Activated gamma-delta T cell (primary cell): ENCODE measurements around the gene FNTB.

Source experiments
- DNase-seq: peaks from one replicate; lab custom pipeline; 2025; lab: John Stamatoyannopoulos, UW

The FNTB gene

DNA sequence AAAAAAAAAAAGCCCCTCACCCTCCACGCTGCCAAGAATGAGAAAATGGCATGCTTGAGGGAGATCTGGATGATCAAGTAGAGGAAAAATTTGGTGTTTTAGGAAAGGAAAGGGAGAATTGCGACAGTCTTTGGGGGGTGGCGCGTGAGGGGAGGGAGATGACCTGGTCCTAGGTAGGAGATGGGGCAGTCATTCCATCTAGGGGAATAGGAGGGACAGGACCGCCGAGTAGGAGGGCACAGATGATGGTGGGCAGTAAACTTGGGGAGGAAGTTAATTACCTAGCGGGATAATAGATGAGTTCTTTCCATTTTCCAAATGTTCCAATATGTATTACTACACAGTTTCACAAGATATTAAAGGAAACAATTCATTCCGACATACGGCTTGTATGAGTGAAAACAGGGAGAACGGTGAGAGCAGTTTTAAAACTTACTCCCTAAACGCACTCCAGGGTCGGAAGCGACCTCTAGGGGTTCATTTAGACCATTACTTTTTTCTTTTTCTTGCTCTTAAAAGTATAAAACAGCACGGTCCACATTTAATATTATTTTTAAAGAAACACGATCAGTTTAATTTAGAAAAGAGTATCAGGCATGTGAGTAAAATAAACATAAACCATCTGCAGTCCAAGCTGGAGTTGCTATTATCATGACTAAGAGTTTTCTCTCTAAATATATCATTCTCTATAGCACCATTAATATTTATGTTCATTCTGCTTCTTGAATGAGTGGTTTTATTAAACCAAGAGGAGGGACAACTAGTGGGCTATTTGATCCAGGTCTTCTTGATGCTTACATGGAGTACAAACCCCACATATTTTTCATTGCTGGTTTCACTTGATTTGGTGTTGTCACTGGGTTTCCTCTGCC lies 3.0 kb upstream of the FNTB start:
- DNase-seq = no peak

DNA sequence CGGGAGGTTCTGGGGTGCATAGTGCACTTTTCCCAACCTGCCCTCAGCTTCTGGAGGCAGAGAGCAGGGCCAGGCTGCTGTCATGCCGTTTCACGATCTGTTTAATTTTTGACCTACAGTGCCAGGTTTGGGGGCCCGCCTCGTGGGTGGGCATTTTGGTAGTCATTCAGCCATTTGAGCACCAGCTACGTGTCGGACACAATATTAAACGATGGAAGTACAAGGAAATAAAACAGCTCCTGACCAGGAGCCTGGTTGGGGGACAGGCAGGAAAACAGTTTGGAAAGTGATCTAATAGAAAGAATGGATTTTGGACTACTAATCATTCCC lies 708 bp downstream of the FNTB start:
- no peak for DNase-seq

DNA sequence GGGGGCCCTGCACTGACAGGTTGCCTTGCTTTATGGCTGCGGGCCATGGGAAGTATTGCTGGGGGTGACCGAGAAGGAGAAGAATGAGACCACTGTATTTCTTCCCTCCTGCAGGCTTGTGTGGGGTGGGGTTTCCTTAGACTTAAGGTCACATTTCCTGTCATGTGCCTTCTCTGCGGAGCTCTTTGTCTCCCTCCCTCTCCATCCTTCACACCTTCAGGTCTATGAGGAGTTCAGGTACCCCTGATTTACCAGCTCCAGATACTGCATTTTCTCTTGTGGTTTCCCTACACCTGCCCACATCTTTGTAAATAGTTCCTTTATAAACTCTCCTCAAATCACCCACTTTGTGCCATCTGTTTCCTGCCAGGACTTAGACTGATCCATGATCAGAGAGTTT lies 3.6 kb downstream of the FNTB start:
- no peak for DNase-seq

DNA sequence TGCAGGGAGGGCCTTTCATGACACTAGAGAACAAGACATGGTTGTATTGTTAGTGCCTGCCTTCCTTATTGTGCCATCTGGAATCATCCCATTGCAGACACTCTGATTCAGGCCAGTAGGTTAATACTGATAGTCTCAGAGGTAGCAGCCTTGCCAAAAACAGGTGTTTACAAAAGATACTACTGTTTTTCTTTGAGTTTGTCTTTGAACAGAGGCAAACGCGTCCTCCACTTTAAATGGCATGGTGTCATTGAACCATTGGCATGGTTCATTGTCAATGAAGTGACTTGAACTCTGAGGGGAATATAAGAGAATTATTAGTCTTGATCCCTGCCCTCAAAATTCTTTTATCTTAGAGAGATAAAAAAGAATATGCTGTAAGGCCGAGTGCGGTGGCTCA lies 4.2 kb downstream of the FNTB start:
- DNase-seq = no peak

DNA sequence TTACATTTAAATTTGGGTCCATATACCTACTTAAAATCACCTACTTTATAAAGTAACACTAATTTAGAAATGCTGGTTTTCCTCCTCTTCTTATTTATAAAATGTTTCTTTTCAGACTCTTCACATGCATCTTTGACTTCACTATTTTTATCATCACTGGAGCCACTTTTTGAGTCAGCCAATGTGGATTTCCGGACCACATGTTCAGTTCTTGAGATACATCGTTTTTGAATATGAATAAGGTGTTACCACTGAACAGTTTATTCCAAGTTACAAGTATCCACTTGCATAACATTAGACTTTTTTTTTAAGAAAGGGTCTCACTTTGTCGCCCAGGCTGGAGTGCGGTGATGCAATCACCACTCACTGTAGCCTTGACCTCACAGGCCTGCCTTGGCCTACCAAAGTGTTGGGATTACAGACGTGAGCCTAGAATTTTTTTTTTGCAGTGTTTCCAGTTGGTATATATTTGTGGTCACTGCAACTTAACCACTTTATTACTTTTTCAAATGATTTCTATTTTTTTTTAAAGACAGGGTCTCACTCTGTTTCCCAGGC lies 5.7 kb downstream of the FNTB start:
- no peak for DNase-seq

DNA sequence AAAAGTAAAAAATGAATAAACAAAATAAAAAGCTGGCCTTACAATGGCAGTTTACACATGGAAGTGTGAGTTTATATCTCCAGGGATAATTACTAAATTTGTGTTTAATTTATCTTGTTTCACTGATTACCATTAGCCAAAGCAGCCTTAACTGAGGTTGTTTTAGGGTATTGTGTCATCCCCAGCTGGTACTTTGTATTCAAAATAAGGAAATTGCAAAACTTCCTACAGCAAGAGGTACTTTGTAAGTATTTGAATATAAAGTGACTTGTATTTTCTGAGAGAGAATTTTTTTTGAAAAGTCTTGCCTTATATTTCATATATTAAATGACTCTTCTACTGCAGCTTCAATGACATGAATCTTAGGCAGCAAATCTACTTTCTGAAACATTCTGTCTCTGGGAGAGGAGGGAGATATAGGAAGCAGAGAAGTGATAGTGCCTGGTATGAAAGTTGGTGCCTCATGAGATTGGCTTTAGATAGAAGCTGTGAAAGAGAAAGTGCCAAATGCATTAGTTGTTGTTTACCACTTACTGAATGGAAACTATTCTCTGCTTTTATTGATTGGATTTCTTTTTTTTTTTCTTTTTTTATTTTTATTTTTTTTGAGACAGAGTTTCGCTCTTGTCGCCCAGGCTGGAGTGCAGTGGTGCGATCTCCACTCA lies 6.7 kb downstream of the FNTB start:
- no peak for DNase-seq

DNA sequence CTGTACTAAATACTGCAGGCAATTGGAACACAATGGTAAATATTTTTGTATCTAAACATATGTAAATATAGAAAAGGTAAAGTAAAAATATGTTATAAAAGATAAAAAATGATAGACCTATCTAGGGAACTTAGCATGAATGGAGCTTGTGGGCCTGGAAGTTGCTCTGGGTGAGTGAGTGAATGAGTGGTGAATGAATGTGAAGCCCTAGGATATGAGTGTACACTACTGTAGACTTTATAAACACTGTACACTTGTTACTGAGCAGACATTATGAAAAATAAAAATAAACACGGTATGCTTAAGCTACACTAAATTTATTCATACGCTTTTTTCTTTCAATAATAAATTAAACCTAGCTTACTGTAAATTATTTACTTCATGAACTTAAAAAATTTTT lies 7.8 kb downstream of the FNTB start:
- DNase-seq = no peak

DNA sequence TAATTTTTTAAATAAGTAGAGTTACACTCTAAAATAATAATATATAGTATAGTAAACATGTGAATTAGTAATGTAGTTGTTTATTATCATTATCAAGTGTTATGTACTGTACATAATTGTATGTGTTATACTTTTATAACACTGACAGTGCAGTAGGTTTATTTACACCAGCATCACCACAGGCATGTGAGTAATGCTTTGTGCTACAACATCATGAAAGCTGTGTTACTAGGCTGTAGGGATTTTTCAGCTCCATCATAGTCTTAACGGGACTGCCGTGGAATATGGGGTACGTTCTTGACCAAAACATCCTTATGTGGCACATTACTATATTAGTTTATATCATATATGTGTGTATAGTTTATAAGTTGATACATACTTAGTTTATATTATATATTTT lies 8.6 kb downstream of the FNTB start:
- DNase-seq = no peak

DNA sequence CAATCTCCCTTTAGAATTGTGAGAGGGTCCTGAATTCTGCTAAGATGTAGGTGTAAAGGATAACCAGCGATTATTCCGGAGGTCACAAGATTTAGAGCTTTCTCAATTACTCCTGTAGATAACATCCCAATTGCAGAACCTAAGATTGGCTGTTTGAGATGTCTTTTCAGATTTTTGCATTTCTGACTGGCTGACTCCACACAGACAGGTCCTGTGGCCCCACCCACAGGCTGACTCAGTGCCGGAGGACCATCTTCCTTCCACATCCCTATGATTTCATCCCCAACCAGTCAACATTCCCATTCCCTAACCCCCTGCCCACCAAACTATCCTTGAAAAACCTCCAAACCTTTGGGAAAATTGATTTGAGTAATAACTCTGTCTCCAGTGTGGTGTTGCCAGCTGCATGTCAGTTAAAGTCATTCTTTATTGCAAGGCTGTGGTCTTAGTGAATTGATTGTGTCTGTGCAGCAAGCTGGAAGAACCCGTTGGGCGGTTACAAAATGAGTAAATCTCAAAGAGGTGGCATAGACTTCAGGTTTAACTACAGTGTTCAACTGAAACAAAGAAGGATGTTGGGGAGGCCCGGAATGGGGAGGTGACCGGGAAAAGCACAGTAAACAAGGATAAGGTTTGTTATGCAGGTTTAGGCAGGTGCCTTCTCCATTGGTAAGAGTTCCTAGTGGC lies 10.6 kb downstream of the FNTB start:
- no peak for DNase-seq

DNA sequence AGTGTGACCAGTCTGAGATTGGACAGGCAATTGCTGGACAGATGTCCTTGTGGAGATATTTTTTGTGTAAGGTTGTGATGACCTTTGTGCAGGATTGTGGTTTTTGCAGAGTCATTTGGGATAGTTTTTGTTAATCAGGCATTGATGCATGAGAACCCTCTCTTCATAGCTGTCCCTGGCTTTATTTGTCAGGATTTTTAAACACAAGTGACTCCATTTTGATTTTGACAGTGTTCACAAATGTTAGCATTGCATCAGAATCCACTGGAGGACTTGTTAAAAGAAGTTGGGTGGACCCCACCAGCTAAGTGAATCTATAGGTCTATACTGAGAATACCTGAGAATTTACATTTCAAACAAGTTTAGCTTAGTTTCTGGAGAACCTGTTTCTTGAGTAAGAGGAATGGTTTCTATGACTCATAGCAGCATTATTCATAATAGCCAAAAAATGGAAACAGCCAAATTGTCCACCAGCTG lies 11.8 kb downstream of the FNTB start:
- DNase-seq = no peak

DNA sequence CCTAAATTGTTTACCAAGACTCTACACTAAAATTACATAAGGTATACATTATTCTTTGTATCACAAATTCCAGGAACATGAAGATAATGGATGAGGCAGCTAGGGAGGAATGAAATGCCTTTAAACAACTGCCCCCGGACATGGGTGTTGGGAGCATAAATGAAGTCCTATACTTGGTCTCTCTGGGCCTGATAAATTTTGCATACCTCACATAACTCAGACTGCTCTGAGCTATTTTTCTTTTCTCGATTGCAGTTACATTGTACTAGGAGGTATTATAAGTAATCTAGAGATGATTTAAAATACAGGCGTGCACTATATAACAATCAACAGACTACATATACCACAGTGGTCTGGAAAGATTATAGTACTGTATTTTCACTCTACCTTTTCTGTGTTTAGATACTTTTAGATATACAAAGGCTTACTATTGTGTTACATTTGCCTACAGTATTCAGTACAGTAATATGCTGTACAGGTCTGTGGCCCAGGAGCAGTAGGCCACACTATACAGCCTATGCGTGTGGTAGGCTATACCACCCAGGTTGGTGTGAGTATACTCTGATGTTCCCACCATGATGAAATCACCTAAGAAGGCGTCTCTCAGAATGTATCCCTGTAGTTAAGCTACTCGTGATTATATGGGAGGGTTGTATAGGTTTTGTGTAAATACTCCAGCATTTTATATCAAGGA lies 14.3 kb downstream of the FNTB start:
- no peak for DNase-seq

DNA sequence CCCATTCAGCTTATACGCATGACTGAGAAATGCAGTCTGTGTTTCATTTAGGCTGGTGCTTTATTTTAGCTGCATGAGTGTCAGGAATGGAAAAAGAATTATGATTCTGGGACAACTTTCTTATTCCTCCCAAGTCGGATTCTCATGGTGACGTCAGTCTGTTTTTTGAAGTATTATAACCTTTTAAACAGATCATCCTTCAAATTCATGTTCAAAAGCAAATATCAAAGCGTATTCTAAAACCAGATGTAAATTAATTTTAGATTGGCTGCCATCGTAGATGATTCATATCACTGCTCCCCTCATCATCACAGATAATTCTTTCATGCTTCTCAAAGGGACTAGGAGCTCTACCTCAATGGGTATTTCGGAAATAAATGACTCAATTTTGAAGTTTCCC lies 15.0 kb downstream of the FNTB start:
- DNase-seq = no peak

DNA sequence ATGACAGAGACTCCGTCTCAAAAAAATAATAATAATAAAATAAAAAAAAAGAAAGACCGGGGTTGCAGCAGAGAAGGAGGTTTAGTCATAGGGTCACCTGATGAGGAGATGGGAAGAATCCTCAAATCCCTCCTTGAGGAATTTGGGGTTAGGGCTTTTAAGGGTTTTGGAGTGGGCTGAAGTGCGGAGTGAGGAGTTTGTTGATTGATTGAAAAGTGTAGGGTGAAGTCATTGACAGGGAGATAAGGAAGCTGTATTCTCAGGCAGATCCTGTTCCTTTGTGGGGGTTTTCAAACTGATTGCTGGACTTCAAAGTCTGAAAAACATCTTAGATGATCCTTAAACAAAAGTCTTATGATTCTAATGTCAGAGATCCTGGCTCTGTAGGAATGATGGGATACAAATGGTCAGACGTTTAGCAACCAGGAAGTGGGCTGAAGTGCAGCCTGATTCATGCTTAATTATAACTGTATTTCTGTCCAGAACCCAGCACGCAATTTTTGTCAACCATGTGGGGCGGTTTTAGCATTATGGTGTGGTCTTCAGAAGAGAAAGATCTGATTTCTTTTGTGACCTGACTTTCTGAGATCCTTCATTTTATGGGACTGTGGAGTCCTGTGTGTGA lies 16.0 kb downstream of the FNTB start:
- DNase-seq = no peak

DNA sequence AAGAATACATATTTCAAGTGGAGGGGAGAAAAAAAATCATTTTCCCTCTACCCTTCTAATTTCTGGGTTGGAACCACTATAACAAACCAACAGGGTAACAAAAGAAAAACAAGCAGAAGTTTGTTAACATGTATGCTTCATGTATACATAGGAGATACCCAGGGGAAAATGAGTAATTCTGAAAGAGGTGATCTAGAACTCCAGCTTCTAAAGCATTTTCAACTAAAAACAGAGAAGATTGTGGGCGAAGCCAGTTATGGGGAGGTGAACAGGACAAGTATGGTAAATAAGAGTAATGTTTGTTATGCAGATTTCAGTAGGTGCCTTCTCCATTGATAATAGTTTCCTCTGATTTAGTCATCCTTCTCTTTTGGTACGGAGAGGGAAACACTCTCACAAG lies 16.7 kb downstream of the FNTB start:
- DNase-seq = no peak

DNA sequence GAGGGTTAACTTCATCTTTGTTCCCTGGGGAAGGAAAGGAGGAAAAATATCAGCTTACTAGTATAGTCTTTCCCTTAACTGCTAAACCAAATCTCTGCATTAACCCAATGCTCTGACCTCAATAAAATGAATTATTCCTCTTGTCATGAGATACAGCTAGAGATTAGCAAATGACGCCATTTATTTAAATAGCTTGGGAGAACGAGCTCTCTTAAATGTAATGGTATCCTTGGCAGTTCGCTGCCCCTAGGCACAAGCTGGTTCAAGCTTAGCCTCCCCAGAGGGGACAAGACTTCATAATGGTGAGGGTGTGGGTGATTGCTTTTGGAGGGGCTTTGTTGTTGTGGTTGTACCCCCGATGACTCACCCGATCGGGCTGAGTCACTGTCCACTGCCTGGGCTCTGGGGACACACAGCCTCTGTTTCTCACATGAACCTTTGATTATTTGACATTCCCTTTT lies 19.6 kb downstream of the FNTB start:
- no peak for DNase-seq

DNA sequence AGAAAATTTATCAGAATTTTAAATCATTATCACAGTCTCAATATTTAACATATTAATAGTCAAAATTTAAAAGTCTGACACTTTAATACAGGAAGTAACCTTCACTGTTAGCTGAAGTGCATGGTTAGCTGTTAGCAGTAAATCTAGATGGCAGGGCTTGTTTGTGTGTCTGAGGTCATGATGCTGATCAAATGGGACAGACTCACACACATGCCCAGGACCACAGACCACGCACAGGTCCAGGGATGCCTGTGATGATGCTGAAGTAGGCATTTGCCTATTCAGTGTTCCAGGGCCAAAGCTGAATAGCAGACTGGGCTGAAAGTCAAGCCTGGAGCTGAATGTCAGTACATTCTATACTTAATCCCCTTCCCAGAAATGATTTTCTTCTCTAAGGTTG lies 20.5 kb downstream of the FNTB start:
- DNase-seq = no peak

DNA sequence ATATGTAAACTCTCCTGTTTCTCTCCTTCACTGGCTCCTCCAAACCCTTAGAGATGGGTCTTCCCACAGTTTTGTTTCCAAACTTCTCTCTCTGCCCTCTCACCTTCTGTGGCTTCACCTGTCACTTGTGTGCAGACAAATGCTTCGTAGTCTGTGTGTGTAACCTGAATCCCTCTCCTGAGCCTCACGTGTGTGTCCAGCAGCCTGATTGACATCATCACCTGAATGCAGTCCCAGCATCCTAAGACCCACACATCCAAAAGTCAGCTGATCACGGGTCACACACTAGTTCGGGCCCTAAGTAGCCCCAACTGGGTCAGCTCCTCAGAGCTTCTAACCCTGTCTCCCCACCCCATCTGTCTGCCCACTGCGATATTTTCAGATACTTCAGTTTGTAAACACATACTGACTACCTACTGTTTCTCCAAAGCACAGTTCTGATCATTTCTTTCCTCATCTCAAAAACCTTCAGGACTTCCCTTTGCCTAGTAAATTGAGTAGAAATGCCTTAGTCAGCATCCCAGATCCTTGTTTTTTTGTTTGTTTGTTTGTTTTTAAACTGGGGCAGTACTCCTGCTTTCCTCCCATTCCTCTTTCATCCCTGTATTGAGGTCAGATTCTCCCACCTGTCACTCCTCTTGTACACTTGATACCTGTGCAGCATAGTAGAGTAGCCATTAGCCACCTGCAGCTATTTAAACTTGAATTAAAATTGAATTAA lies 23.7 kb downstream of the FNTB start:
- DNase-seq = no peak

DNA sequence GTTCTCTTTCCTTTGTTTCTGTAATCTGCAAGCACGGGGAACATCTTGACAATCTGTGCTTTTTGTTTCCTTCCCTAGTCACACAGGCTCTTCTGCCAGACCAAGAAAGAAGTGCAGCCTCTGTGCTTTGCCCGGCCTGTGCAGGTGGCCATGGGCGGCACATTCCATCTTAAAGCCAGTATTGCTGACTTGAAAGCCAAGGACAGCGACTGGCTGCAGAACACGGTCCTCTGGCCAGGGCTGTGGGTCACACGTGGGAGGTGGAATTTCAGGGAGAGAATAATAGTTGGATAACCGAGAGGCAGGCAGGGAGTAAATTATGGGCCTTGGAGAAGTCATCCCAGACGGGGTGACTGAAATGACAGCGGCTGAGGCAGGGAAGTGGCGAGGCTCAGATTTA lies 24.8 kb downstream of the FNTB start:
- no peak for DNase-seq

DNA sequence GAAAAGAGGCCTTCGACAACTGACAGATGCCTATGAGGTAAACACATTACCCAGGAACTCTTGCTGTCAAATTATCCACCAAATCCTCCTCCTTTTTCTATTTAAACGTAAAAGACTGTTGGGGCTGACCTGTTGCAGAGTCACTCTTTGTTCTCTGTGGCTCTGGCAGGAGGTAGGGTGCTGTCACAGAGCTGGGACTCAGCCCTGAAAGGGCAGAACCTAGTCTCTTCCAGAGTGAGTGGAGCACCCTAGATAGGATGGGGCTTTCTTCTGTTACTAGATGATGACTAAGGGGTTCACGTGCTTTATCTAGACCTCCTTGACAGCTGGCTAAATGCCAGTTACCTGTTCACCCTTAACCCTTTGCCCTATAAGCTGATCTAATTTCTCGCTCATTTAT lies 25.7 kb downstream of the FNTB start:
- DNase-seq = no peak

DNA sequence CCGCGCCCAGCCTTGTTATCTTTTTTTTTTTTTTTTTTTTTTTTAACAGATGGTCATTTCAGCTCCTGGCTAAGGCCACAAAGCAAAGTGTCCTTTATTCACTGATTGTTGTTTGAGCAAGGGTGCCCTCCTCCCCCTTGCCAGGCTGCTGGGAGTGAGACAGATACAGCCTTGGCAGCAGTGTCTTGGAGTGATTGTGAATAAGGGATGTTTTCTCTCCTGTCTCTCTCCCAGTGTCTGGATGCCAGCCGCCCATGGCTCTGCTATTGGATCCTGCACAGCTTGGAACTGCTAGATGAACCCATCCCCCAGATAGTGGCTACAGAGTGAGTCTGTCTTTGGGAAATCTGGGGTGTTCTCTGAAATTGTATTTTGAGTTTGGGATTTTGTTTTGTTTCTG lies 28.7 kb downstream of the FNTB start:
- DNase-seq = no peak

DNA sequence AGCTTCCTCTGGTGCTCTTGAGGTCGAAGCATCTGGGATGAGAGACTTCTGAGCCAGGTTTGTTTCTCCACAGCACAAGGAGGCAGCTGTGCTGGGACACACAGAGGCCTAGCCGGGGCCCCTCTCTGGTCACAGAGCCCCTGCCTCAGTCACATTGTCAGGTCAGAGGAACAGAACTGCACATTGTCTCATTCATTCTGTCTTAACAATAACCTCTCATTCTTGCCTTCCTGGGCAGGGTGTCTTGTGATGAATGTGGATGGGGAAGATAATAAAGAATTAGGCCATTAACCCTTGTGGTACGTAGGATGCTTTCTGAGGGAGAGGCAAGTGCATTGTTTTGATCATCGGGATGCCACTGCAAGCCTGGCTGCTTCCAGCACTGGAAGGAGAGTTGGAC lies 29.8 kb downstream of the FNTB start:
- no peak for DNase-seq
